ENCODE measurements around the gene CAMTA1. TPM values are rescaled to one million over a fixed set of nuclear protein-coding genes. Genes with fewer than 3 reads are reported as not detected.

Gene CAMTA1
- total RNA-seq, 2 donors from 2014 or later, result 105 to 113 TPM

- TF ChIP-seq CTCF (IDR thresholded peaks at IDR 0.05), result no peak
- Histone ChIP-seq H3K36me3 (no peaks in the 10 kb centered on the region), H3K4me3 (no peak overlapping the region), H3K27me3 (replicated peaks; ENCODE audit: insufficient read depth) (no peaks in the 10 kb centered on the region), H3K27ac (no peak overlapping the region), H3K9me3 (no peaks in the 10 kb centered on the region), H3K4me1 (ENCODE audit: control insufficient read depth in 1 of 2, low read depth in 2 of 2) (no peaks in the 10 kb centered on the region)
- DNase-seq (ENCODE audit: low spot score) (no peak), ATAC-seq (ENCODE audit: insufficient number of reproducible peaks, low FRiP score, low read depth) (no peak)
Measured at GRCh38 chr1:6957341-6957740, 172.1 kb downstream of the CAMTA1 start.

GRCh38 chr1:6958407-6959030 lies 173.3 kb downstream of the CAMTA1 start:
- DNase-seq (ENCODE audit: low spot score) (no peak), ATAC-seq (ENCODE audit: insufficient number of reproducible peaks, low FRiP score, low read depth) (no peak)
- Histone ChIP-seq H3K9me3 (no peaks in the 10 kb centered on the region), H3K27ac (no peak overlapping the region), H3K4me3 (no peak overlapping the region), H3K4me1 (ENCODE audit: control insufficient read depth in 1 of 2, low read depth in 2 of 2) (no peaks in the 10 kb centered on the region), H3K27me3 (replicated peaks; ENCODE audit: insufficient read depth) (no peaks in the 10 kb centered on the region), H3K36me3 (no peaks in the 10 kb centered on the region)
- TF ChIP-seq CTCF (IDR thresholded peaks at IDR 0.05), result no peak

GRCh38 chr1:6959491-6959890 lies 174.2 kb downstream of the CAMTA1 start:
- Histone ChIP-seq H3K4me1 (ENCODE audit: control insufficient read depth in 1 of 2, low read depth in 2 of 2) (no peaks in the 10 kb centered on the region), H3K36me3 (no peaks in the 10 kb centered on the region), H3K27me3 (replicated peaks; ENCODE audit: insufficient read depth) (no peaks in the 10 kb centered on the region), H3K27ac (no peak overlapping the region), H3K9me3 (no peaks in the 10 kb centered on the region), H3K4me3 (no peak overlapping the region)
- DNase-seq (ENCODE audit: low spot score) (no peak), ATAC-seq (ENCODE audit: insufficient number of reproducible peaks, low FRiP score, low read depth) (no peak)
- no peak for TF ChIP-seq CTCF (IDR thresholded peaks at IDR 0.05)

GRCh38 chr1:6960291-6960811 lies 175.1 kb downstream of the CAMTA1 start:
- H3K9me3 ChIP-seq, result no peaks in the 10 kb centered on the region
- no peak for TF ChIP-seq CTCF (IDR thresholded peaks at IDR 0.05)
- H3K36me3 ChIP-seq, result no peaks in the 10 kb centered on the region
- no peak overlapping the region for H3K27ac ChIP-seq
- H3K27me3 ChIP-seq (replicated peaks; ENCODE audit: insufficient read depth), result no peaks in the 10 kb centered on the region
- ATAC-seq (ENCODE audit: insufficient number of reproducible peaks, low FRiP score, low read depth), result no peak
- H3K4me1 ChIP-seq (ENCODE audit: control insufficient read depth in 1 of 2, low read depth in 2 of 2), result no peaks in the 10 kb centered on the region
- no peak for DNase-seq (ENCODE audit: low spot score)
- H3K4me3 ChIP-seq, result no peak overlapping the region

- Histone ChIP-seq H3K36me3 (no peaks in the 10 kb centered on the region), H3K9me3 (no peaks in the 10 kb centered on the region), H3K4me1 (ENCODE audit: control insufficient read depth in 1 of 2, low read depth in 2 of 2) (no peaks in the 10 kb centered on the region), H3K27me3 (replicated peaks; ENCODE audit: insufficient read depth) (no peaks in the 10 kb centered on the region), H3K4me3 (no peak overlapping the region), H3K27ac (no peak overlapping the region)
- no peak for TF ChIP-seq CTCF (IDR thresholded peaks at IDR 0.05)
- ATAC-seq (ENCODE audit: insufficient number of reproducible peaks, low FRiP score, low read depth), result no peak
- no peak for DNase-seq (ENCODE audit: low spot score)
Measured at GRCh38 chr1:6960860-6961259, 175.6 kb downstream of the CAMTA1 start.
